NCI-H1694 (cell line): ENCODE results near the gene MALRD1.

Experiments
- DNase-seq: peaks from one replicate; lab custom pipeline; 2025; lab: John Stamatoyannopoulos, UW

Gene MALRD1

DNA sequence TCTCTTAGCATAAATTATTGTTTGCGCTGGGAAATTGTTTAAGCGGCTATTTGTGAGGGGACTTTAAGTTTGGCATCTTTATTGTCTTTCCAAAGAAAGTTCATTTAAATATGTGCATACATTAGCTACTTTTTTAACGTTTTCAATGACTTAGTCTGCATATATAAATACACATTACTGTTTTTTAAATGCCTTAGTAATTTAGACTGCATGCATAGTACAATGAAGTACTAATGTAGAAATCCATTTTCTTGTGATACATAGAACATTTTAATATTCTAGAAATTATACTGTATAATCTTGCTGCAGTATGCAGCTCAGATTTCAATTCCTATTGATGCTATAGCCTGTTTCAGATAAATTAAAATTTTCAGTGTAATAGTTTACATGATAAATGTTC lies 325.4 kb downstream of the MALRD1 start:
- no peak for DNase-seq

DNA sequence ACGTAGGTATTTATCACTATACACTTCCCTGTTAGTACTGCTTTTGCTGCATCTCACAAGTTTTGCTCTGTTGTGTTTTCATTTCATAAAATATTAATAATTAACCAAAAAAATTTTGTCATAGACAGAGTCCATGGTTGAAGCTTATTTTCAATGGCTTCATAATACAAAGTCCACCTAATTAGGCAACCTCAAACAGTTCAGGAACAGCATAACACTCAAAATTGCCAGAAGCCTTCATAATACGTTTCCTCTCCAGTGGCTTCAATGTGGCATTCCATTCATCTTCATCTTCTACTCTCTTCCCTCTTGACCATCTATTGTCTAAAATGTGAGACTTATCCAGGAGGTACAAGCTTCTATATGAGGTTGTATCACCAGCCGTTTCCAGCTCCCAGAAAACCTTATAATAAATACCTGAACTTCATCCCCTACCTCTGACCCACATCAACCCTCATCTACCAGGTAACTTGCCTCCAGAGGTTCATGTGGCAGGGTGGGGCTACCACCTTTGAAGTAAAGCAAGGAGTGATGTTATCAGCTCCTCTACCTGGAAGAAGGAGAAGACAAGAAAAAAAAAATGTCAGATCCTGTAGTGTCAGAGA lies 337.3 kb downstream of the MALRD1 start:
- DNase-seq: no peak

GRCh38 chr10:19408924-19409323 lies 360.3 kb downstream of the MALRD1 start:
- no peak for DNase-seq

GRCh38 chr10:19411119-19411518 lies 362.5 kb downstream of the MALRD1 start:
- no peak for DNase-seq

DNA sequence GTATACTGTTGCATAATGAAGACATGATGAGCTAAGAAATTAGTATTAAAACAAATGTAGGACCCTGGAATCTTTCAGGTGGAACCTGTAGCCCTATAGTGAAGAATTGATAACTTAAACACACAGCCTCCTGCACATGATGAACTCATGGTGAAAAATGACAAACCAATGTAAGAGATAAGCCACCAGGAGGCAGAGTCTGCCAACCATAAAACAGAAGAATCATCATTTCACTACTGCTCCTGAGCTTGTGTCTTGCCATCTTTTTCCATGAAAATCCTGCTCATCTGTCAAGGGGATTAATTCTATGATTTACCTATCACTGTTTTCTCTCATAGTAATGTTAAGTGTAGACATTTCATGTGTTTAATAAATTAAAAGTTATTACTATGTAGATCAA lies 363.9 kb downstream of the MALRD1 start:
- DNase-seq: no peak

- no peak for DNase-seq
These were observed 367.6 kb downstream of the MALRD1 start for GRCh38 chr10:19416164-19416563.

GRCh38 chr10:19417740-19418139 lies 369.1 kb downstream of the MALRD1 start:
- no peak for DNase-seq

GRCh38 chr10:19421674-19422073 lies 373.1 kb downstream of the MALRD1 start:
- no peak for DNase-seq

DNA sequence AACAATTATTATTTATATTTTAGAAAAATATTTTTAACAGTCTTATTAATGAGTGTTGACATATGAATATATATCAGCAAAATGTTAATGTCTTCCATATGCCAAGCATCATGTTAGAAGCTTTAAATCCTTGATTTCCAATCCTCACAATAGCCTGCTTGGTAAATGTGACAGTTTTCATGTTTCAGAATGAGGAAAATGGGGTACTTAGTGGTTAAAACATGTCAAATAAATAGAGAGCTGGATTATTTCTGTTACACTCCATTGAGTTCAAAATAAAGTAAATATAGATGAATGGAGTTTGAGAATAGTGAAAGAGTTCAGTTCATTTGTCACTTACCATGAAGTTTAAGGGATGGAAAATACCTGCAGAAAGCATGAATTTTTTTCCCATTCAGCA lies 377.4 kb downstream of the MALRD1 start:
- DNase-seq: no peak

DNA sequence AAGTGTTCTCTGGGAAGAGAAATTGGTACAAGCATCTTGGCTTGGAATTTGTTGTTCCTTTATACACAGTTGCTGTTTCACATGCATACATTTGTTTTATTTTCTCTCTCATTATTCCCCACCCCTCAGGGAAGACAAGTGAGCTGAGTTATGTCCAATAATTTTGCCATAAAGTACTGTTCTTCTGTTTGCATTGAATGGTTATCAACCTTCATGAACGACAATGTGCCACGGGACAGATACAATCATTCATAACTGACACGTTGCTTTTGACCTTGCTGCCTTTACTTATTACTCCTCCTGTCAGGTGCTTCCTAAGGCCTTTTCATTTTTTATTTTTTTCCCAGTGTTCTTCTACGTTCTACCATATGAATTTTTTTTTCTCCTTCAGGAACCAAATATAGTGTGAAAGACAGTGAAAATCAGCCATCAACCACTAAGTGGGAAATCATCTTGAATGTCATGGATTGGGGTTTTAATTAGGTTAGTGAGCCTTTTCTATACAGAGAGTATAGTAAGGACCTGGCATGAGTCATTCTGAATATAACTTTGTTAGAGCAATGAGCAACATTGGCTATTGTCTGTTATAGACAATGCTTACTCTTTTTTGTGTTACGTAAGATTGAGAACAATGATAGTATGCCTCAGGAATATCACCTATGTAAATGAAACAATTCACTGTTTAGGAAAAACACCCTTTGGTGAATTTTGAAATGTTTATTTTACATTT lies 383.2 kb downstream of the MALRD1 start:
- DNase-seq: no peak

GRCh38 chr10:19449860-19450259 lies 401.3 kb downstream of the MALRD1 start:
- DNase-seq: no peak

GRCh38 chr10:19451356-19451755 lies 402.8 kb downstream of the MALRD1 start:
- no peak for DNase-seq

- no peak for DNase-seq
These were observed 403.3 kb downstream of the MALRD1 start for GRCh38 chr10:19451937-19452336.

DNA sequence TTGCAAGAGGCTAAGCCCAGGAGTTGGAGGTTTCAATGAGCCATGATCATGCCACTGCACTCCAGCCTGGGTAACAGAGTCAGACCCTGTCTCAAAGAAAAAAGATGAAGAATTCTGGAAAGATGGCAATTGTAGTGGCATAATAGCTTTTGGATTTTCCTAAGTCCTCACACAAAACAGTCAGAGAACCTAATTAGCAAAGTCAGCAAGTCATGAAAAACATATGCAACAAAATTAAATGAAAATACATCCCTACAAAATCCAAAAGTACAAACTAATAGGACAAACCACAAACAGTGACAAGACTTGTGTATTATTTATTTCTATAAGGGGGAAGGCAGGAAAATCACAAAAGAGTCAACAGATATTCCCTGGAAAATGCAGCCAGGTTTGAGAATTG lies 405.4 kb downstream of the MALRD1 start:
- no peak for DNase-seq

DNA sequence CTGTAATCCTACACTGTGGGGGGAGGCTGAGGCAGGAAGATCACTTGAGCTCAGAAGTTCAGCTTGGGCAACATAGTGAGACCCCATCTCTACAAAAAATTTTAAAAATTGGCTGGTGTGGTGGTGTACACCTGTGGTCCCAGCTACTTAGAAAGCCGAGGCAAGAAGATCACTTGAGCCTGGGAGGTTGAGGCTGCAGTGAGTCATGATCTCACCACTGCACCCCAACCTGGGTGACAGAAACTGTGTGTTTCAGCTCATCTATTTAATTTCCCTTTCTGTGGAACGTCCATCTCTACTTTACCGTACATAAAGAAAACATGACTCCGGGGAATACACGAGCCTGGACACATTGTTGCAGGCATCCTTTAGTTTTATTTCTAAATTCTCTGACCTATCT lies 413.0 kb downstream of the MALRD1 start:
- no peak for DNase-seq

- no peak for DNase-seq
These were observed 418.1 kb downstream of the MALRD1 start for GRCh38 chr10:19466709-19467108.

DNA sequence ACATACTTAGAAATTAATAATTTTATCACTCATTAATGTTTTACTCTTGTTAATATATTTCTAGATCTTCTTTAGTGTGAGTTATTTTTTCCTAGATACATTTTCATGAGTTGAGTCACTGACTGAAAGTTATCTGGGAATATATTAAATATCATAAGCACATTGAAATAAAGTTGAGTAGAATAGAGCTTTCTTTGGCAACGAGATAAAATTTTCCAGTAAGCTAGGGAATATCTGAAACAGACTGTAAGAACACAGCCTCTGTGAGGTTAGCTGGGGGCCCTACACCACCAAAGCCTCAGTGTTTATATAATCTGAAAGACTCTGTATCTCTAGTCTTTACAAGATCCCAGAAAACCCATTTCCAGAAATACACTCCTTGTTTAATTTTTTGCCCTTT lies 419.8 kb downstream of the MALRD1 start:
- no peak for DNase-seq

DNA sequence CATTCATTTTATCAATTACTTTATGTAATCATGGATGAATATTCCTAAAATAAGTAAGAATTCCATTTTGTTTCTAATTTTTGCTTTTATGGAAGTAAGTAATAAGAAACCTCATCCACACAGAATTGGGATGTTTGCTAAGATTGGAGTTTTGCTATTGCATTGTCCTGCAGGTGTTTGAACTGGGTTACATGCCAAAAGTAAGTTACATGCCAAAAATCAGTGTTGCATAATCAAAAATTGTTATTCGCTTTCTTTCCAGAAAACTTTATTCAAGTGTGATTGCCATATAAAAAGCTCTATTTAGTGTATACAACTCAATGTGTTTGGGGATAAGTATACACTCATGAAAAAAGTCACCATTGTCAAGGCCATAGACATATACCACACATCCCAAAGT lies 420.9 kb downstream of the MALRD1 start:
- DNase-seq: no peak

DNA sequence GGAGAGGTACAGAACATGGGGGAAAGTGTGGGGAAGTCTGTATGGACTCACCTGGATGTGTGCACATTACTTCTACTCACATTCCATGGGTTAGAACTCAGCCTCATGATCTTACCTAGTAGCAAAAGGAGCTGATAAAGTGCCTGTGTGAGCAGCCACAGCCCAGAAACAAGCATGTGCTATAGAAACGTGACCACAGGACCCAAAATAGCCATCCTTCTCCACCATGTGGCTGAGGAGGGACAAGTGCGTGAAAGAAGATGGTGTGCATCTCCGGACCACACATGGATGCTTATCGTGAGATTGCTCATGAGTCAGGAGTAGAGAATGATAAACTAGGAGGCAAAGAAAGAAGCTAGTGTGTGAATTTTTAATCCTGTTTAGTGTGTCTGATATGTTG lies 431.3 kb downstream of the MALRD1 start:
- no peak for DNase-seq

GRCh38 chr10:19480353-19480752 lies 431.8 kb downstream of the MALRD1 start:
- no peak for DNase-seq

GRCh38 chr10:19483421-19483820 lies 434.8 kb downstream of the MALRD1 start:
- no peak for DNase-seq

- no peak for DNase-seq
These were observed 440.1 kb downstream of the MALRD1 start for GRCh38 chr10:19488592-19489280.

DNA sequence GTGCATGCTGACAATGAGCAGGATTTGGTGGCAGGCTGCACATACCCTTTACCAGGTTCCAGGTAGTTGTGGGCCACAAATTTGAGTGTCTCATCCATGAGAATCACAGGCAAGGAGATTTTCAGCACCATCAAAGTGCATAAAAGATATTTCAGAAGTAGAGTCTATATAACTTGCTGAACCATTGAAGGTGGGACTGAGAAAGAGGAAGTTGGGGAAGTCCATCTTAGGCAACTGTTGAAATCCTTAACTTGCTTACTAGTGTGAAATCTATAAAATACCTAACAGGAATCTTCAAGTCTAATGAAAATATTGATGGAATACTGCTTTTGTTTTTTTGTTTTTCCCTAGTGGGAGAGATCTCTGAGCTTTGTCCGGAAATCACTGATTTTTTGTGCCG lies 442.6 kb downstream of the MALRD1 start:
- no peak for DNase-seq
